Measurements from ENCODE around the gene GNG7.
"Not testable (repeated sequence)": the region's sequence is repeated elsewhere in the genome, so short reads cannot be mapped to it uniquely, and the experiment has no call there.

The GNG7 gene

GRCh38 chr19:2616741-2617392 lies 85.6 kb downstream of the GNG7 start:
- H3K79me2 ChIP-seq (ENCODE audit: control insufficient read depth, insufficient read depth, low read length, unreplicated experiment): no peaks in the 10 kb centered on the region
- H2AFZ ChIP-seq (ENCODE audit: low read length, unreplicated experiment): no peak overlapping the region
- no peak overlapping the region for H3K4me3 ChIP-seq (ENCODE audit: low read depth, low read length)
- peaks cover 17% of the 10 kb centered on the region for H3K4me1 ChIP-seq (ENCODE audit: control insufficient read depth, insufficient read depth, low read length, unreplicated experiment)
- H3K36me3 ChIP-seq (ENCODE audit: insufficient read depth, low read length): no peaks in the 10 kb centered on the region
- H3K27ac ChIP-seq (ENCODE audit: low read depth, low read length): no peak overlapping the region
- H3K27me3 ChIP-seq (ENCODE audit: insufficient read depth, low read length): no peaks in the 10 kb centered on the region

- Histone ChIP-seq H3K36me3 (ENCODE audit: insufficient read depth, low read length) (no peaks in the 10 kb centered on the region), H3K27me3 (ENCODE audit: insufficient read depth, low read length) (no peaks in the 10 kb centered on the region), H2AFZ (ENCODE audit: low read length, unreplicated experiment) (no peak overlapping the region), H3K27ac (ENCODE audit: low read depth, low read length) (no peak overlapping the region), H3K4me1 (ENCODE audit: control insufficient read depth, insufficient read depth, low read length, unreplicated experiment) (peaks cover 14% of the 10 kb centered on the region), H3K79me2 (ENCODE audit: control insufficient read depth, insufficient read depth, low read length, unreplicated experiment) (no peaks in the 10 kb centered on the region), H3K4me3 (ENCODE audit: low read depth, low read length) (no peak overlapping the region)
These were observed 86.7 kb downstream of the GNG7 start for GRCh38 chr19:2615782-2616181.

GRCh38 chr19:2613507-2614295 lies 88.8 kb downstream of the GNG7 start:
- H3K27ac ChIP-seq (ENCODE audit: low read depth, low read length): no peak overlapping the region
- H3K4me1 ChIP-seq (ENCODE audit: control insufficient read depth, insufficient read depth, low read length, unreplicated experiment): peaks cover 6% of the 10 kb centered on the region
- H3K36me3 ChIP-seq (ENCODE audit: insufficient read depth, low read length): no peaks in the 10 kb centered on the region
- H3K27me3 ChIP-seq (ENCODE audit: insufficient read depth, low read length): no peaks in the 10 kb centered on the region
- H3K4me3 ChIP-seq (ENCODE audit: low read depth, low read length): no peak overlapping the region
- H2AFZ ChIP-seq (ENCODE audit: low read length, unreplicated experiment): no peak overlapping the region
- H3K79me2 ChIP-seq (ENCODE audit: control insufficient read depth, insufficient read depth, low read length, unreplicated experiment): no peaks in the 10 kb centered on the region

GRCh38 chr19:2612619-2613249 lies 89.8 kb downstream of the GNG7 start:
- H2AFZ ChIP-seq (ENCODE audit: low read length, unreplicated experiment): no peak overlapping the region
- H3K27me3 ChIP-seq (ENCODE audit: insufficient read depth, low read length): no peaks in the 10 kb centered on the region
- H3K4me1 ChIP-seq (ENCODE audit: control insufficient read depth, insufficient read depth, low read length, unreplicated experiment): no peaks in the 10 kb centered on the region
- H3K4me3 ChIP-seq (ENCODE audit: low read depth, low read length): no peak overlapping the region
- no peaks in the 10 kb centered on the region for H3K79me2 ChIP-seq (ENCODE audit: control insufficient read depth, insufficient read depth, low read length, unreplicated experiment)
- no peaks in the 10 kb centered on the region for H3K36me3 ChIP-seq (ENCODE audit: insufficient read depth, low read length)
- no peak overlapping the region for H3K27ac ChIP-seq (ENCODE audit: low read depth, low read length)

GRCh38 chr19:2611483-2612464 lies 90.7 kb downstream of the GNG7 start:
- no peaks in the 10 kb centered on the region for H3K27me3 ChIP-seq (ENCODE audit: insufficient read depth, low read length)
- H3K4me1 ChIP-seq (ENCODE audit: control insufficient read depth, insufficient read depth, low read length, unreplicated experiment): no peaks in the 10 kb centered on the region
- H3K27ac ChIP-seq (ENCODE audit: low read depth, low read length): no peak overlapping the region
- no peaks in the 10 kb centered on the region for H3K36me3 ChIP-seq (ENCODE audit: insufficient read depth, low read length)
- no peak overlapping the region; the same call in 1 of the 2 replicates for H3K4me3 ChIP-seq (ENCODE audit: low read depth, low read length)
- no peak overlapping the region for H2AFZ ChIP-seq (ENCODE audit: low read length, unreplicated experiment)
- no peaks in the 10 kb centered on the region for H3K79me2 ChIP-seq (ENCODE audit: control insufficient read depth, insufficient read depth, low read length, unreplicated experiment)

GRCh38 chr19:2610637-2611482 lies 91.6 kb downstream of the GNG7 start:
- Histone ChIP-seq H3K79me2 (ENCODE audit: control insufficient read depth, insufficient read depth, low read length, unreplicated experiment) (no peaks in the 10 kb centered on the region), H3K4me3 (ENCODE audit: low read depth, low read length) (peak overlapping the region; percentile 72), H3K27ac (ENCODE audit: low read depth, low read length) (no peak overlapping the region; the same call in 1 of the 2 replicates), H3K27me3 (ENCODE audit: insufficient read depth, low read length) (no peaks in the 10 kb centered on the region), H3K36me3 (ENCODE audit: insufficient read depth, low read length) (no peaks in the 10 kb centered on the region), H3K4me1 (ENCODE audit: control insufficient read depth, insufficient read depth, low read length, unreplicated experiment) (no peaks in the 10 kb centered on the region), H2AFZ (ENCODE audit: low read length, unreplicated experiment) (no peak overlapping the region)

- Histone ChIP-seq H3K27ac (ENCODE audit: low read depth, low read length) (no peak overlapping the region), H3K4me3 (ENCODE audit: low read depth, low read length) (no peak overlapping the region), H2AFZ (ENCODE audit: low read length, unreplicated experiment) (no peak overlapping the region), H3K36me3 (ENCODE audit: insufficient read depth, low read length) (no peaks in the 10 kb centered on the region), H3K4me1 (ENCODE audit: control insufficient read depth, insufficient read depth, low read length, unreplicated experiment) (no peaks in the 10 kb centered on the region), H3K79me2 (ENCODE audit: control insufficient read depth, insufficient read depth, low read length, unreplicated experiment) (no peaks in the 10 kb centered on the region), H3K27me3 (ENCODE audit: insufficient read depth, low read length) (no peaks in the 10 kb centered on the region)
These were observed 92.9 kb downstream of the GNG7 start for GRCh38 chr19:2609389-2610116.

- not testable (repeated sequence) for H3K27me3 ChIP-seq (ENCODE audit: insufficient read depth, low read length); H3K27ac ChIP-seq (ENCODE audit: low read depth, low read length); H3K36me3 ChIP-seq (ENCODE audit: insufficient read depth, low read length); H3K79me2 ChIP-seq (ENCODE audit: control insufficient read depth, insufficient read depth, low read length, unreplicated experiment); H3K4me1 ChIP-seq (ENCODE audit: control insufficient read depth, insufficient read depth, low read length, unreplicated experiment); H2AFZ ChIP-seq (ENCODE audit: low read length, unreplicated experiment); H3K4me3 ChIP-seq (ENCODE audit: low read depth, low read length)
These were observed 93.5 kb downstream of the GNG7 start for GRCh38 chr19:2609034-2609388.

GRCh38 chr19:2608602-2608922 lies 93.9 kb downstream of the GNG7 start:
- Histone ChIP-seq H3K4me3 (ENCODE audit: low read depth, low read length) (no peak overlapping the region), H3K4me1 (ENCODE audit: control insufficient read depth, insufficient read depth, low read length, unreplicated experiment) (no peaks in the 10 kb centered on the region), H3K79me2 (ENCODE audit: control insufficient read depth, insufficient read depth, low read length, unreplicated experiment) (no peaks in the 10 kb centered on the region), H3K36me3 (ENCODE audit: insufficient read depth, low read length) (no peaks in the 10 kb centered on the region), H3K27me3 (ENCODE audit: insufficient read depth, low read length) (no peaks in the 10 kb centered on the region), H3K27ac (ENCODE audit: low read depth, low read length) (no peak overlapping the region), H2AFZ (ENCODE audit: low read length, unreplicated experiment) (no peak overlapping the region)
